Fibroblast of lung (primary cell): ENCODE results near the gene ATP7A. TPM values are rescaled to one million over a fixed set of nuclear protein-coding genes. Genes with fewer than 3 reads are reported as not detected.
A peak's percentile ranks its signal among the peaks of the same experiment; 100 is the strongest.

Source experiments
- DNase-seq, 2 donors: peaks; one replicate each; pipeline versions ENCODE4 v3.0.0 to v3.0.0-alpha.2; 2010; ENCODE audit warnings: low read depth in 2 of 2
- H2AFZ ChIP-seq: 2 replicates; pipeline ENCODE4 v1.5.1; 2012; ENCODE audit warnings: low read length, control low read depth, inconsistent platforms
- H3K27ac ChIP-seq: 2 replicates; pipeline ENCODE4 v1.5.1; 2011; ENCODE audit warnings: low read length, control low read depth; ENCODE audit not compliant: insufficient read depth
- H3K27me3 ChIP-seq: 2 replicates; pipeline ENCODE4 v1.5.1; 2011; ENCODE audit warnings: mild to moderate bottlenecking, low read length; ENCODE audit not compliant: control insufficient read depth, insufficient read depth
- H3K36me3 ChIP-seq: 2 replicates; pipeline ENCODE4 v1.5.1; 2011; ENCODE audit warnings: low read length; ENCODE audit not compliant: control insufficient read depth, insufficient read depth
- H3K4me1 ChIP-seq: 2 replicates; pipeline ENCODE4 v1.5.1; 2011; ENCODE audit warnings: low read length; ENCODE audit not compliant: control insufficient read depth, insufficient read depth; ENCODE audit errors: extremely low read depth
- H3K4me2 ChIP-seq: 2 replicates; pipeline ENCODE4 v1.5.1; 2011; ENCODE audit warnings: low read length, control low read depth; ENCODE audit not compliant: insufficient read depth; ENCODE audit errors: extremely low read depth
- H3K4me3 ChIP-seq, 4 experiments: fragments of 200-600 bp in 1 of 4; sonication (generic) in 1 of 4; replicated peaks in 1 of 4; 2 replicates each; pipeline ENCODE4 v1.5.1; 2011 to 2016; ENCODE audit warnings: low read length in 4 of 4, low read depth in 3 of 4, mild to moderate bottlenecking in 3 of 4, control low read depth in 2 of 4, inconsistent platforms in 1 of 4, mixed read lengths in 1 of 4; ENCODE audit not compliant: insufficient read depth in 1 of 4; ENCODE audit errors: control extremely low read depth in 1 of 4
- H3K79me2 ChIP-seq: 2 replicates; pipeline ENCODE4 v1.5.1; 2012; ENCODE audit warnings: mild to moderate bottlenecking, low read length, inconsistent platforms; ENCODE audit not compliant: control insufficient read depth, insufficient read depth
- H3K9ac ChIP-seq: 2 replicates; pipeline ENCODE4 v1.5.1; 2011; ENCODE audit warnings: mild to moderate bottlenecking, low read length, control low read depth; ENCODE audit not compliant: insufficient read depth
- H3K9me3 ChIP-seq: 2 replicates; pipeline ENCODE4 v1.5.1; 2012; ENCODE audit warnings: low read depth, low read length; ENCODE audit not compliant: control insufficient read depth, insufficient read depth
- H4K20me1 ChIP-seq: 2 replicates; pipeline ENCODE4 v1.5.1; 2011; ENCODE audit warnings: low read length; ENCODE audit not compliant: control insufficient read depth, insufficient read depth; ENCODE audit errors: extremely low read depth
- EZH2 ChIP-seq: IDR thresholded peaks from 2 replicates; pipeline ENCODE4 v1.5.1; 2012; ENCODE audit warnings: low read length, control low read depth, mild to moderate bottlenecking; ENCODE audit errors: missing control alignments
- polyA plus RNA-seq, 2 donors: library from polyadenylated mRNA; depleted of rRNA in 1 of 2; stranded (reverse) in 1 of 2; unstranded in 1 of 2; fragments of >200 nt; gene quantifications; 2 replicates each; pipeline ENCODE4 v1.2.1, GENCODE V29; 2011 to 2012; ENCODE audit warnings: missing spikeins in 1 of 2
- total RNA-seq: library from RNA; depleted of rRNA; stranded (reverse); fragments of >200 nt; gene quantifications from 2 replicates; pipeline ENCODE4 v1.2.1, GENCODE V29; 2014
- TF ChIP-seq, protein P1 (sequence below), 2 donors: IDR thresholded peaks in 1 of 2; conservative IDR thresholded peaks in 1 of 2; 1 replicate in 1 of 2; 2 replicates in 1 of 2; pipeline ENCODE4 v1.5.1; 2011 to 2012; ENCODE audit warnings: low read length in 2 of 2, control low read depth in 1 of 2, inconsistent platforms in 1 of 2, low read depth in 1 of 2, mild to moderate bottlenecking in 1 of 2

ATP7A gene
- total and polyA plus RNA-seq, 2 donors (not counting 1 experiment from before 2014, with no cell fraction given) = 12.2 to 18.3 TPM

DNA sequence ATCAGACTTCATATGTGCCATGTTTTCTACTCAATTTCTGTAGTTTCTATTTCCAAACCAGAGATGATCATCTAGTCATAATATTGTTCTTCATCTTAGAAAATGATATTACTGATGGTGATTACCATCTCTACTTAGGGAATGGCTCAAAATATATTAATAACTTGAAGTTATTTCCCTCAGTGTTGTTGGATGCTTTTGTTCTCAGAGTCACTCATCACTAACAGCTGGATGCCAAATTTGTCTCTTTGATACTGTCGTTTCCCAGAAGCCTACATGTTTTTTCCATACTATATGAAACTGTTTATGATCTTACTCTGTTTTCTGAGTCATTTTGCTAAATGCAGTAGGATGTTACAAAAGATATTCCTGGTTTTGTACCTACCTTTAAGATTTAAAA is 50.1 kb downstream of the ATP7A start:
- no peak overlapping the region for H3K4me2 ChIP-seq
- no peak for DNase-seq
- no peak overlapping the region for H2AFZ ChIP-seq
- no peaks in the 10 kb centered on the region for H4K20me1 ChIP-seq
- H3K36me3 ChIP-seq = no peaks in the 10 kb centered on the region
- H3K9ac ChIP-seq = no peak overlapping the region
- no peak overlapping the region for H3K4me3 ChIP-seq
- no peaks in the 10 kb centered on the region for H3K4me1 ChIP-seq
- no peak overlapping the region for H3K27ac ChIP-seq
- H3K9me3 ChIP-seq = no peaks in the 10 kb centered on the region
- H3K27me3 ChIP-seq = no peaks in the 10 kb centered on the region
- TF ChIP-seq, protein P1, sequence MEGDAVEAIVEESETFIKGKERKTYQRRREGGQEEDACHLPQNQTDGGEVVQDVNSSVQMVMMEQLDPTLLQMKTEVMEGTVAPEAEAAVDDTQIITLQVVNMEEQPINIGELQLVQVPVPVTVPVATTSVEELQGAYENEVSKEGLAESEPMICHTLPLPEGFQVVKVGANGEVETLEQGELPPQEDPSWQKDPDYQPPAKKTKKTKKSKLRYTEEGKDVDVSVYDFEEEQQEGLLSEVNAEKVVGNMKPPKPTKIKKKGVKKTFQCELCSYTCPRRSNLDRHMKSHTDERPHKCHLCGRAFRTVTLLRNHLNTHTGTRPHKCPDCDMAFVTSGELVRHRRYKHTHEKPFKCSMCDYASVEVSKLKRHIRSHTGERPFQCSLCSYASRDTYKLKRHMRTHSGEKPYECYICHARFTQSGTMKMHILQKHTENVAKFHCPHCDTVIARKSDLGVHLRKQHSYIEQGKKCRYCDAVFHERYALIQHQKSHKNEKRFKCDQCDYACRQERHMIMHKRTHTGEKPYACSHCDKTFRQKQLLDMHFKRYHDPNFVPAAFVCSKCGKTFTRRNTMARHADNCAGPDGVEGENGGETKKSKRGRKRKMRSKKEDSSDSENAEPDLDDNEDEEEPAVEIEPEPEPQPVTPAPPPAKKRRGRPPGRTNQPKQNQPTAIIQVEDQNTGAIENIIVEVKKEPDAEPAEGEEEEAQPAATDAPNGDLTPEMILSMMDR (conservative IDR thresholded peaks at IDR 0.05 in 1 of 2, IDR thresholded peaks at IDR 0.05 in 1 of 2; ENCODE audit: low read depth in 1 of 2, low read length in 2 of 2) = no peak
- no peak for TF ChIP-seq EZH2
- no peaks in the 10 kb centered on the region for H3K79me2 ChIP-seq

DNA sequence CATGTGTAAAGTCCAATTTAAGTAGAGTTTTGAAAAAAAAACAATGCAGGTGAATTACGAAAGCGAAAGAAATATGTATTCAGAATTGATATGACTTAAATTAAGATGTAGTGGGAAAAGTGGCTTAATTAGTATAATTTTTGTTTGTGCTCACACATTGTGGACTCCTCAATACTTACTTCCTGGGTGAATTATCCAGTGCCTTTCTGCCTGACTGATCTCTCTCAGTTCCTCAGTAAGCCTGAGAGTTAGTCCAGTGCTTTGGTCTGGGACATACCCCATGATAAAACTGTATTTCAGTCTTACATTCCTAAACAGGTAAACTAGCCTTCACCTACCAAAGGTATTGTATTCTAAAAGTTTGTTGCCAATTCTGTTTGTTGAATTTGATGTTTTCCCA is 50.6 kb downstream of the ATP7A start:
- Histone ChIP-seq H3K79me2 (no peaks in the 10 kb centered on the region), H2AFZ (no peak overlapping the region), H3K4me3 (no peak overlapping the region), H3K9ac (no peak overlapping the region), H3K4me1 (no peaks in the 10 kb centered on the region), H3K27me3 (no peaks in the 10 kb centered on the region), H3K36me3 (no peaks in the 10 kb centered on the region), H3K9me3 (no peaks in the 10 kb centered on the region), H3K4me2 (no peak overlapping the region), H3K27ac (no peak overlapping the region), H4K20me1 (no peaks in the 10 kb centered on the region)
- no peak for TF ChIP-seq EZH2
- TF ChIP-seq, protein P1 (conservative IDR thresholded peaks at IDR 0.05 in 1 of 2, IDR thresholded peaks at IDR 0.05 in 1 of 2; ENCODE audit: low read depth in 1 of 2, low read length in 2 of 2) = no peak
- no peak for DNase-seq

DNA sequence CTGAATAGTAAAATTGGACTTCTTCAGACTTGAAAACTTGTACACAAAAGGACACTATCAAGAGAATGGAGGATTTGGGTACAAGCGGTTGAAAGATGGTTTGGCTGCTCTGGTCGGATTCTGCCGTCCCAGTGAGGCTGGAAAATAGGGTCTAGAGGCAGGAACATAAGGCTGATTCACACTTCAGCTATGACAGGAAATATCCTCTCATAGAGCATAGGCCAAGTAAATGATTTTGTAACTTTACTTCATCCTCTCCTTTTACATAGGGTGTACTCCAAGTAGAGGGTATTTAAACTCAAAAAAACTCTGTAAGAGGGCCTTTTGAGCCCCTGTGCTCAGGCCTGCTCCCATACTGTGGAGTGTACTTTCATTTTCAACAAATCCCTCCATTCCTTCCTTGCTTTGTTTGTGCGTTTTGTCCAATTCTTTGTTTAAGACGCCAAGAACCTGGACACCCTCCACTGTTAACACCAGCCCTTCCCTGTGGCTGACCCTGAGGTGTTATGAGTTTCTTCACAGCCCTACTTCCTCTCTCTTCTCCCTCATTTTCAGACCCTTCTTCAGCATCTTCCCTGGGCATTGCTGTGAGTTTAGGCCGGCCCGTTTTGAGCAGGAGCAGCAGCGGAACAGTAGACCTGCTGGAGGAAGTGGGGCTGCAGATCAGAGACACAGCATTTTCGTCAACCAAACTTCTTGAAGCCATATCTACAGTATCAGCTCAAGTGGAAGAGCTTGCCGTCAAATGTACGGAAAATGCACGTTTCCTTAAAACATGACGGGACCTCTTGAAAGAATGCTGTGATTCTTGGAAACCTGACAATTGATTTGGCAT is 51.8 kb downstream of the ATP7A start:
- peak overlapping the region; percentile 51 for H3K4me2 ChIP-seq
- peak overlapping the region; percentile 16 for H3K9ac ChIP-seq
- H3K27ac ChIP-seq = peak overlapping the region; percentile 67
- H3K79me2 ChIP-seq = no peaks in the 10 kb centered on the region
- no peaks in the 10 kb centered on the region for H3K9me3 ChIP-seq
- peak overlapping the region in 1 of 4 experiments; percentile 10 for H3K4me3 ChIP-seq
- peak; percentile 17 to 18 for DNase-seq
- H2AFZ ChIP-seq = peak overlapping the region; percentile 30
- TF ChIP-seq, protein P1 (conservative IDR thresholded peaks at IDR 0.05 in 1 of 2, IDR thresholded peaks at IDR 0.05 in 1 of 2; ENCODE audit: low read depth in 1 of 2, low read length in 2 of 2) = no peak
- H3K36me3 ChIP-seq = no peaks in the 10 kb centered on the region
- no peaks in the 10 kb centered on the region for H3K4me1 ChIP-seq
- no peaks in the 10 kb centered on the region for H3K27me3 ChIP-seq
- H4K20me1 ChIP-seq = no peaks in the 10 kb centered on the region
